COR-L47 (cell line): ENCODE results near the gene ASTN2.
A peak's percentile ranks its signal among the peaks of the same experiment; 100 is the strongest.

ENCODE experiments used
- DNase-seq: peaks from one replicate; lab custom pipeline; 2025; lab: John Stamatoyannopoulos, UW

Gene ASTN2

GRCh38 chr9:116628716-116629115 lies 786.1 kb downstream of the ASTN2 start:
- no peak for DNase-seq

GRCh38 chr9:116627433-116627832 lies 787.4 kb downstream of the ASTN2 start:
- DNase-seq = no peak

- no peak for DNase-seq
These were observed 788.1 kb downstream of the ASTN2 start for GRCh38 chr9:116626762-116627161.

GRCh38 chr9:116623715-116624114 lies 791.1 kb downstream of the ASTN2 start:
- DNase-seq = no peak

- no peak for DNase-seq
These were observed 797.5 kb downstream of the ASTN2 start for GRCh38 chr9:116617389-116617788.

- DNase-seq = no peak
These were observed 798.4 kb downstream of the ASTN2 start for GRCh38 chr9:116616304-116616914.

GRCh38 chr9:116608064-116608463 lies 806.8 kb downstream of the ASTN2 start:
- DNase-seq = no peak

GRCh38 chr9:116605904-116606341 lies 808.9 kb downstream of the ASTN2 start:
- DNase-seq = no peak

GRCh38 chr9:116605060-116605459 lies 809.8 kb downstream of the ASTN2 start:
- no peak for DNase-seq

GRCh38 chr9:116604251-116604650 lies 810.6 kb downstream of the ASTN2 start:
- no peak for DNase-seq

GRCh38 chr9:116599342-116599884 lies 815.4 kb downstream of the ASTN2 start:
- DNase-seq = no peak

- DNase-seq = no peak
These were observed 818.2 kb downstream of the ASTN2 start for GRCh38 chr9:116596646-116597045.

- DNase-seq = no peak
These were observed 820.3 kb downstream of the ASTN2 start for GRCh38 chr9:116594547-116594946.

- no peak for DNase-seq
These were observed 821.9 kb downstream of the ASTN2 start for GRCh38 chr9:116592970-116593369.

- no peak for DNase-seq
These were observed 825.2 kb downstream of the ASTN2 start for GRCh38 chr9:116589392-116590354.

GRCh38 chr9:116587919-116588318 lies 826.9 kb downstream of the ASTN2 start:
- DNase-seq = no peak

- no peak for DNase-seq
These were observed 829.0 kb downstream of the ASTN2 start for GRCh38 chr9:116585896-116586295.

- DNase-seq = no peak
These were observed 829.7 kb downstream of the ASTN2 start for GRCh38 chr9:116585204-116585603.

GRCh38 chr9:116580853-116581252 lies 834.0 kb downstream of the ASTN2 start:
- no peak for DNase-seq

- DNase-seq = no peak
These were observed 838.5 kb downstream of the ASTN2 start for GRCh38 chr9:116576386-116576785.

- DNase-seq = no peak
These were observed 840.7 kb downstream of the ASTN2 start for GRCh38 chr9:116574027-116574679.

GRCh38 chr9:116572095-116572748 lies 842.6 kb downstream of the ASTN2 start:
- peak; percentile 43 for DNase-seq
